HG03565 (cell line): Measurements from ENCODE around the gene PGS1.
"Not testable (repeated sequence)": the region's sequence is repeated elsewhere in the genome, so short reads cannot be mapped to it uniquely, and the experiment has no call there.

Source experiments
- ATAC-seq: cut with Tn5 transposase; IDR thresholded peaks from one replicate; pipeline ENCODE4 v1.9.1; 2021; ENCODE audit warnings: mild to moderate bottlenecking, moderate library complexity; ENCODE audit not compliant: unreplicated experiment

Gene PGS1

DNA sequence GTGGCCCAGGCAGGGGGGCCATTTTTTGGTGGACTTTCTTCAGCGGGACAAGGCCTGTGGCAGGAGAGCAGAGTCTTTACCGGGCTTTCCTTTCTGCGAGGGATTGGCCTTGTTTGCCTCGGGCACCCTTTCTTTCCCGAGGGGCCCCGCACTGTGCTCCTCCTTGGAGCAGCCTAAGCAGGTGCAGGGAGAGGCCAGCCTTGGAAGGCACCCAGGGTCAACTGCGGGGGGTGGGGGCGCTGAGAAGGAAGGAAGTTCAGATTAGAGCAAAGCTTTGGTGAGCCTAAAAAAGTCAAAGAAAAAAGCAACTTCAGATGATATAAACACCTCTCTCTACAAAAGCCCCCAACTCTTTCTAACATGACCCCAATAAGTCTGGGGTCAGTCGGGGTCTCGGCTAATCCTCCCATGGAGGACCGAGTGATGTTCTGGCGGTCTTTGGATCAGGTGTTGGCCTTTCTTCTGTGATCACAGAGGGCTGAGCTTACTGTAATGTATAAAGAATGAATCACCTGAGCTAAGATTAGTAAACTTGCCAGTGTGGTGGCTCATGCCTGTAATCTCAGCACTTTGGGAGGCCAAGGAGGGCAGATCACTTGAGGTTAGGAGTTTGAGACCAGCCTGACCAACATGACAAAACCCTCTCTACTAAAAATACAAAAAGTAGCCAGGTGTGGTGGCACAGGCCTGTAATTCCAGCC is 63.0 kb downstream of the PGS1 start:
- no peak for ATAC-seq

DNA sequence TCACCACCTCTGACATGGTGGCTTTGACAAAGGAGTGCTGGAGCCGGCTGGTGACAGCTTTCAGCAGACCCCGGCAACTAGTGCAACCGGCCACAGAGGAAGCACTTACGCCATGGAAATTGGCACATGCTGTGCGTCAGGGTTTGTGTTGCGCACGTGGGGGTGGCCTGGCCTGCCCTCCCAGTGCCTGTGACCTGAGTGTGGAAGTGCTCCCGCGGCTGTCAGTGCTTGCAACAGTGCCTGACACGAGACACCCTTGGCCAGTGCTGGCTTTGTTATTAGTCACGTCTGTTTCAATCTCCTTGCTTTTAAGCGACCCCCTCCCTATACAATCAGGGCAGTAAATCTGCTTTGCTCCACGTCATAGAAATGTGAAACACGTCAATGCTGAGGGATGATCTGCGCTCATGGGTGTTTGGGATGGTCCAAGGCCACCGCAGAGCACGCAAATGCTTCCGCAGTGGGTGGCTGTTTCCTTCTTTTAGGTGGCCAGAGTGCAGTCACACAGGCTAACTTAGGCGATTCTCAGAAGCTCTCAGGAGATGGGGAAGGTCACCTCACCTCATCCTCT is 64.3 kb downstream of the PGS1 start:
- no peak for ATAC-seq

DNA sequence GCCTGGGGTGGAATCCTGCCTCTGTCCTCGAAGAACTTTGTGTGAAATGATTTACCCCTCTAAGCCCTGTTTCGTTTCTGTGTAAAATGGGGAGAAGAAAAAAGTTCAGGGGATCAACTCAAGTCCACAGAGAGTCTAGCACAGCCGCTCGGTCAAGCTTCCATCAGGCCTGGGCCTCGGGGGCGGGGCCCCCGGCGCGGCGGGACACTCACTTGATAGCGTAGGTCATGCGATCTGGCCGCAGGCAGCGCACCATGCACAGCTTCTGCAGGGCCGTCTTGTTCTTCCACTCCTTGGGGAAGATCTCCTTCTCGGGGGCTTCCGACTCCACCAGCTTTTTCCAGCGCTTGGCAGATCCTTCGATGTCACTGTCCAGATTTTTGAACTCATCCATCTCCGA is 65.9 kb downstream of the PGS1 start:
- no peak for ATAC-seq

DNA sequence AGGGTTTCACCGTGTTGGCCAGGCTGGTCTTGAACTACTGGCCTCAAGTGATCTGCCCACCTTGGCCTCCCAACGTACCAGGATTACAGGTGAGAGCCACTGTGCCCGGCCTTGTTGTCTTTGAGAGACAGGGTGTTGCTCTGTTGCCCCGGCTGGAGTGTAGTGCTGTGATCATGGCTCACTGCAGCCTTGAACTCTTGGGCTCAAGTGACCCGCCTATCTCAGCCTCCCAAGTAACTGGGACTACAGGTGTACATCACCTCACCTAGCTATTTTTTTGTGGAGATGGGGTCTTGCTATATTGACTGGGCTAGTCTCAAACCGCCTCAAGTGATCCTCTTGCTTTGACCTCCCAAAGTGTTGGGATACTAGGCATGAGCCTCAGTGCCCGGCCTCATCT is 68.4 kb downstream of the PGS1 start:
- ATAC-seq, result no peak

DNA sequence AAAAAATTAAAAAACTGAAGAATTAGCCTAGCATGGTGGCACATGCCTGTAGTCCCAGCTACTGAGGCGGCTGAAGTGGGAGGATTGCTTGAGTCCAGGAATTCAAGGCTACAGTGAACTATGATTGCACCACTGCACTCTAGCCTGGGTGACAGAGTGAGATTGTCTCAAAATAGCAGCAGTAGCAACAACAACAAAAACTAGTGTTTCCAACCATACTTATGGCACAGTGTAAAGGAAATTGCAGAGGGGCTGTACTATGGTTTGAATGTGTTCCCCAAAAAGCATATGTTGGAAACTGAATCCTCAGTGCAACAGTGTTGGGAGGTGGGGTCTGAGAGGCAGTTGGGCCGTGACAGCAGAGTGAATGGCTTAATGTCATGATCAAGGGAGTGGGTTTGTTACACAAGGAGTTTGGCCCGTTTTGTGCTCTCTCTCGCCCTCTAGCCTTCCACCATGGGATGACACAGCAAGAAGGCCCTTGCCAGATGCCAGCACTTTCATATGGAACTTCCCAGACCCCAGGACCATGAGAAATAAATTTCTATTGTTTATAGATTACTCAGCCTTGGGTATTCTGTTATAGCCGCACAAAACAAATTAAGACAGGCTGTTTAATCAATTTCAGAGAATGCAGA is 70.0 kb downstream of the PGS1 start:
- no peak for ATAC-seq

DNA sequence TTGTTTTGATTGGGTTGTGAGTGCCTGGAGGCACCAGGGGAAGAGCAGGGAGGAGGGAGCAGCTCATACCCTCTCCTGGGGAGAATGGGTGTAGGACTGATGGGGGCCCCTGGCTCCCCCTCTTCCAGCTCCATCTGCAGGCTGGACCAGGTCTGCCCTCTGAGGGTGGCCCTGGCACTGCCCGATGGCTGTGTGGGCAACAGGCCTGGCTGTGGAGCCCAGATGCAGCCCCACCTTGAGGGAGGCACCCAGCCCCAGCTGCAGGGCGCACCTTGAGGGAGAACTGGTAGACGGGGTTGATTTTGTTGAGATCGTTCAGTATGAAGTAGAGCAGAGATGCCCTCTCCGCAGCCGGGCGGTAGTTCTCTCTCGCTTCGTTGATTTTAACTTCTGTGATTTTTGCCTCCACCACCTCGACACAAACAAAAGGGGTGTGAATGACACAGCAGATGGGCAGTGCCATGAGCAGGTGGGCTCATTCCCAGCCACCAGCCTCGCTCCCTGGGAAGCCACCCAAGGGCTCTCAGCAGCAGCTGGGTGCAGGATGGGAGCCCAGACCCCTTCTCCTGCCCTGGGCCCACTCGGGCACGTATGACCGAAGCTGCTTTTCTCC is 71.6 kb downstream of the PGS1 start:
- ATAC-seq, result no peak

DNA sequence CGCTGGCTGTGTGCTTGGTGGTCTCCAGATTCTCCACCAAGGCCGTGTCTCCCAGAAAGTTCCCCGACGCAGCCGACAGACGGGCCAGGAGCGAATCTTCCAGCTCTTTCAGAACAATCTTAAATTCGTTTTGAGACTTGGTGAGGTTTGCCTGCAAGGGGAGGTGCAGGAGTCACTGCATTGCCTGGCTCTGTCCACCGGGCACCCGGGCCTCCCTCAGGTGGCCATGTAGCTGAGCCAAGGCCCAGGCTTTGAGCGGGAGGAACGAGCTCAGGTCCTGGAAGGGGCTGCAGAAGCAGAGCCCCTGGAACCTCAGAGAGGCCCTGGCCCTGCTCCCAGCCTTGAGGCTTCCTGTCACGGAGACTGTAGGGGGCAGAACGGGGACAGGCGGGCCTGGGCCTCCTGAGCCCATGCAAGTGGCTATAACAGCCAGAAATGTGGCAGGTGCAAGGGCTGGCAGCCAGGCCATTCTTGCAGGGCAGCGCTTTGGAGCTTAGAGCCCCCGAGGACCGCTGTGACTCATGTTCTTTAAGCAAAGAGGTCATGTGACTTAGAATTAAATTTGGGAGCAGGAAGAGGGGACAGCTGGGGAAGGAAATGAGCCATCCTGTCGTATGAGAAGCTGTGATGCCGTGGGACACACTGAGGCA is 72.4 kb downstream of the PGS1 start:
- ATAC-seq, result no peak

DNA sequence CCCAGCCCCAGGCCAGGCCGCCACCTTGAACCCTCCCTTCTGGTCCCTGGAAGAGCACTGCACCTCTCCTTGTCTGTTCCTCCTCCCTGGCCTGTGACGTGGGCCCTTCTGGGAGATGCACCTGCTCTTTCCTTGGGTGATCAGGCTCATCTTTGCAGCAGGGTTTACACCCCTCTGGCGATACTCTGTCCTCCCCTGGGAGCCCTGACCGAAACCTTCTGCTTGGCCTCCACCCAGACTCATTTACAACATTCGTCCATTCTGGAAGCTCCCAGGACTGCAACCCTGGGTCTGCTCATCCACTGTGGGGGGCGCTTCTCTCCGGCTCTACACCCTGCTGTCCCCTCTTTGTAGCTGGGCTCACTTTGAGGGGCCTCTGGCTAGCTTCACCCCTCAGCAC is 73.3 kb downstream of the PGS1 start:
- ATAC-seq, result no peak

DNA sequence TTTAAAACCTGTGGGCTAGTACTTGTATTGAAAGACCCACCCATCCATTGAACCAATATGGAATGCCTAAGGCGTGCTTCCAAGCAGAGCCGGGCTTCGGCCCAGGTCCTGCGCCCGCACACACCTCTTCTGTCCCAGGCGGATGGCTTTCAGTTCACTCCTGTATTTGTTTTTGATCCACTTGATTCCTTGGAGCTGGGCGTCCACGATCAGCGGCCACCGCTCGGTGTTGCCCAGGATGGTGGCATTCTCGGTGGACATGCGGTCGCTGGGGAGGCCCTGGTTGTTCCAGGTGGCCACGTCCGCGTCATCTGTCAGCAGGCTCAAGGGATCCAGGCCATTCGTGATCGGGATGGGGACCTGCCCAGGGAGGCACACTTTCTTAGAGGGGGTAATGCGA is 75.9 kb downstream of the PGS1 start:
- ATAC-seq, result no peak

DNA sequence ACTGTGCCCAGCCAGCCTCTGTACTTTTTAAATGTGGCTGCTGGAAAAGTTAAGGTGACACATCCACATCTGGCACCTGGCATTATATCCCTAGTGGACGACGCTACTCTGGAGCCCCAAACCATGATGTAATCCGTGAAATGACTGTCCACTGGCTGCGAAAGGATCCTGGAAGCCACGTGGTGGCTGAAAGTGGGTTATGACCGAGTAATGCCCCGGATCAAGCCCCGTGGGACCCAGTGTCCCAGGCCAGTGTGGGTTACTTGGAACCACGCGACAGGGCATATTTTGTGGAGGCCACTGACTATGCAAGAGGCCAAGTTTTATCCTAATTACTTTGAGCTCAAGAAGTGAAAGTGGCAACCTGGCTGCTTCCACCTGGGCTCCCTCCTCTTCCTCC is 79.6 kb downstream of the PGS1 start:
- no peak for ATAC-seq

DNA sequence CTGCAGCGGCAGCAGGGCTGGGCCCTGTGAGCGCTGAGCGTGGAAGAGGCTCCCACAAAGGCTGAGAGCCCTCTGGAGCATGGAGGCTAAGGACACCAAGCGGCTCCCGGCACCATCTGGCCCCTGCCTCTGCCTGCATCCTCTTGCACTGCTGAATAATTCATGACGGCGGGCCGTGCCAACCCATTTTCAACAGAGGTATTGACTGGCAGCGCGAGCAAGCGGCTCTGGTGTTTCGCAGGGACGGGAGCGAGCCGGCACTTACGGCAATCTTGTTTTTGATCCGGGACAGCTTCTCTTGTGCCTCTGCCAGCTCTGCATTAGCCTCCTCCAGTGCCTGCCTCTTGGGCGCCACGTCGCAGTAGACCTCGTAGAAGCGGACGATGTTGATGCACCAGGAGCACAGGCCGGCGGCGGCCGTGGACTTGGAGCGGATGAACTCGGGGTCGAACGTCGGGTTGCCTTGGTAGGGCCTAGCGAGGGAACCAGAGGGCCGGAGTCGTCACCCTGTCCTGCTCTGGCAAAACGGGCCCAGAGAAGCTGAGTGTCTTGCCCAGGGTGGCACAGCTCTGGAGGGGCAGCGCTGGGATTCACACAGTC is 80.4 kb downstream of the PGS1 start:
- ATAC-seq, result no peak

DNA sequence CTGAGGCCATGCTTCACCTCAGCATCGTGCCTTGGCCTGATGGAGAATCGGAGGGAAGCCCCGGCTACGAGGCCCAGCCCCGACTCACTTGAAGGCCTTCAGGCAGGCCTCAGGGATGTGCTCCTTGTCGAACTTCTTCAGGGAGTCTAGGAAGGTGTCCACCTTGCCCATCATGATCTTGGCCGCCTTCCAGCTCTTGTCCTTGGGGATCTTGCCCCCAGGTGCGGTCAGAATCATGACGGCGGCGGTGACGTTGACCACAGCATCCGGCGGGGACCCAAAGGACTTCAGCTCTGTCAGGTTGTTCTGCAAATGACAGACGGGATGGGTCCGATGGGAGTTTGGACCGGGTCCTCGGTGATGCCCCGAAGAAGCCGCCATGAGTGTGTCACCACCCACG is 81.2 kb downstream of the PGS1 start:
- ATAC-seq, result no peak

DNA sequence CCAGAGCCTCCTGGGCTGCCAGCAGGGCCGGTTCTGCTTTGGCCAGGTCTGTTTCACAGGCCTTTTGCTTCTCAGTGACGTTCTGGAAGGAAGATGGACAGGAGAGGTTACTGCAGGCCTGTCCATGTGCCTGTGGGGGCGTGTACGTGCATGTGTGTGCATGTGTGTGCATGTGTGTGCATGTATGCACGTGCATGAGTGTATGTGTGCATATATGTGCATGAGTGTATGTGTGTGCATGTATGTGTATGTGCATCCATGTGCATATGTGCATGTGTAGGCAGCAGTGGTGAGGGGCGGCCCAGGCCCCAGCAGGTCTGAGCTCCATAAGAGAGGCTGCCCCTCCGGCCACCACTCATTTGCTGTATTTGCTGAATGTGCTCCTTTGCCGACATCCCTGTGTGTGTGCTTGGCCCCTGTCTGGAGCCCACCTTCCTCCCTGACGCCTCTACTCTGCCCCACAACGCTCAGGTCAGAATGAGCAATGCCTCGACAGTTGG is 81.8 kb downstream of the PGS1 start:
- ATAC-seq, result no peak

DNA sequence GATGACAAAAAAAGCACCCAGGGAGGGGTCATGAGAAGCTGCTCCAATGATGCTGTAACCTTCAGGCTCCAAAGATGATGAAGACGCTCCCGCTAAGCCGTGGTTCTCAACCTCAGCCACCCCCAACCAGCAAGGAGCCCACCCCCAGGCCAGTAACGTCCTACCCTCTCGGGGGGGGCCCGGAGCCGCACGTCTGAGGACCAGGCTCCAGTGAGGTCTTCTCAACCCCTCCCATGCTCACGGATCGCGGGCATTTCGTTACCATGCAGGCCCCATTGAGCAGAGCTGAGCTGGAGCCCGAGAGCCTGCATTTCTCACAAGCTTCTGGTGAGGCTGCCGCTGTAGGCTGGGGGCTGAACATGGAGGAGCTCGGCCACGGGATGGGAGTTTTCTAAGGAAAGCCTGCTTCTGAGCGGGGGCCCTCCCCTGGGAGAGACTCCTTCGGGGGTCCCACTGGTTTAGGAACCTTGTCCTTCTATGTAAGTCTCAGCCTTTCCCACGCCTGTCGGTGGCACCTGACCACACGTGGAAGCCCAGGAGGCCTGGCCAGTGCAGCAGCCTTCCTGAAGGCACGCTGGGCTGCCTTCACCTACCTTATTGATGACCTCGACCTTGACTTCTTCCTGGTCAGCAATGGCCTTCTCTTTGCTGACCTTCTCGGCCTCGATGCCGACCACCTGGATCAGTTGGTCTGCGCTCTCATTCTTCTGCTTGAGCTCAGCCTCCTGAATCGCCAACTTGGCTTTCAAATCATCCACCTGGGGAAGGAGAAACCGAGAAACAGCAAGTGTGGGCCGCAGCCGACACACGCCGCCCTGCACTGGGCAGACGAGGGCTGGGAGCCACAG is 82.7 kb downstream of the PGS1 start:
- no peak for ATAC-seq

DNA sequence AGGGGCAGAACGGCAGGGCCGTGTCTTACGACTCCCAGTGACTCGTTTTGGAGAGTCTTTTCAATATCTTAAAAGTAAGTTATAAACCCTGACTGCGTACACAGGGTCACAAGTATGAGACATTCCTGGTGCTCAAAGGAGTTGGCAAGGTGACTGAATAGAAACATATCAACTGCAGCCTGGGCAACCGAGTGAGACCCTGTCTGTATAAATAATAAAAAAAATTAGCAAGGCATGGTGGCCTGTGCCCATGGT is 83.3 kb downstream of the PGS1 start:
- ATAC-seq, result no peak

DNA sequence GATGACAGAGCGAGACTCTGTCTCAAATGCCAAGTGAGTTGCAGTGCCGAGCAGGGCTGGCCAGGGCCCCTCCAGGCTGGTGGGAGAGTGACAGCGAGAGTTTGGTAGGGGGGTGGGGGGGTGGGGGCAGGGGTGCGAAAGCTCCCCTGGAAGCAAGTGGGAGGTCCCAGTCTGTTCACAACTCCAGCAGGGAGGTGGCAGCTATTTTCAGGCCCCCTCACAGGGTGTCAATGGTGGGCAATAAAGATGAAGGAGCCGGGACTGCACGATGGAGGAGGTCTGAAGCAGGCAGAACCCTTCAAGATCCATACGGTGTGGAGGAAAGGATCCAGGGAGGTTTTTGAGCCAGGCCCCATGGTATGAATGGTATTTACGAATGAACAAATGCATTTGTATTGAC is 83.7 kb downstream of the PGS1 start:
- no peak for ATAC-seq

DNA sequence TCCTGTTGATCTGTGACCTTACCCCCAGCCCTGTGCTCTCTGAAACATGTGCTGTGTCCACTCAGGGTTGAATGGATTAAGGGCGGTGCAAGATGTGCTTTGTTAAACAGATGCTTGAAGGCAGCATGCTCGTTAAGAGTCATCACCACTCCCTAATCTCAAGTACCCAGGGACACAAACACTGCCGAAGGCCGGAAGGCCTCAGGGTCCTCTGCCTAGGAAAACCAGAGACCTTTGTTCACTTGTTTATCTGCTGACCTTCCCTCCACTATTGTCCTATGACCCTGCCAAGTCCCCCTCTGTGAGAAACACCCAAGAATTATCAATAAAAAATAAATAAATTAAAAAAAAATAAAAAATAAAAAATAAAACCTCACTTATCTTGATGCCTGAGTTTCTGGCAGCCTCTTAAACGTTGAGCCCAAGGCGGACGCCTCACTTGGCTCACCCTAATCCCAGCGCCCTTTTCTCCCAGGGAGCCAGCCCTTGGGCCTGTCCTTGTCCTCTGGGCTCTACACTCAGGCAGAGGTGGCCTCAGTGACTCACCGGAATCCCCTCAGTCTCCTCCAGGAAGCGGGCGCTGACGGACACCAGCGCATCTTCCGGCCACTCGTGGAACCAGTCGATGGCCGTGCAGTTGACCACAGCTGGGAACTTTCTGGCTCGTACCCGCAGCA is 87.8 kb downstream of the PGS1 start:
- not testable (repeated sequence) for ATAC-seq

DNA sequence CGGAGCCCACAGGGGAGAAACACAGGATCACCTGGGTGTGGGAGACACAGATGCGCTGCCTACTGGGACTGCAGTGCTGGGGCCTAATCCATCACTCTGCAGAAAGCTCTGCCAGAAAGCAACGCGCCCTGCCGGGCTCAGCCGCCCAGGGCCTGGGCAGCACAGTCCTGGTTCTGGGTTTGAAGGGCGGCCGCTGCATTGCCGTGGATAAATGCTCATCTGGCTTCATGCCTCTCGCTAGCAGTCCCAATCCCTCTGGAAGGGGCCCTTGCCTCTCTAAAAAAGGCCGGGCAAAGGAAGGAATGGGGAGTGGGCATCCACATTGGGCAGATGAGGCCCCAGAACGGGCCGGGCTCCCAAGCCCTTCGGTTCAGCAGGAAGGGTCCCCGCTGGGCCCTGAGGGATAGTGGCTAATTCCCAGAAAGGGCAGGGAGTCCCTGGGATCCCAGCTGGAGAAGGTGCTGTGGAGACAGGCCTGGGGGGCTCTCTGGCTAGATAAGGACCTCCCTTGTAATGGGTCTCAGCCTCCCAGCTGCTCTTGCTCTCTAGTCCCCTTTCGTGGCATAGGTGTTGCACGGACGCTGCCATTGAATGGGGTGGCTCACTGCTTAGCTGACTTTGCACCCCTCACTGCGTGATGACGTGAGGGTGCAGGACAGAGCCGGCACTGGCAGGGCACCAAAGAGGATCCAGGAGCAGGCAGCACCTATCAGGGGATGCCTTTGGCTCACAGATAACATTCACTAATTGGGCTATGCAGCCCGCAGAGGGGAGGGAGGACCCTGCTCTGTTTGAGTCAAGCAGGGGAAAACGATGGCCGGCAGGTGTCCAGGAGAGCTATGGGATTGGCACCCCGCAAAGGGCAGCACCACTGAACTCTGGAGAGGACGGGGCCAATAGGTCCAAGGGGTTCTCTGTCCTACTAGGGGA is 88.6 kb downstream of the PGS1 start:
- ATAC-seq, result no peak

DNA sequence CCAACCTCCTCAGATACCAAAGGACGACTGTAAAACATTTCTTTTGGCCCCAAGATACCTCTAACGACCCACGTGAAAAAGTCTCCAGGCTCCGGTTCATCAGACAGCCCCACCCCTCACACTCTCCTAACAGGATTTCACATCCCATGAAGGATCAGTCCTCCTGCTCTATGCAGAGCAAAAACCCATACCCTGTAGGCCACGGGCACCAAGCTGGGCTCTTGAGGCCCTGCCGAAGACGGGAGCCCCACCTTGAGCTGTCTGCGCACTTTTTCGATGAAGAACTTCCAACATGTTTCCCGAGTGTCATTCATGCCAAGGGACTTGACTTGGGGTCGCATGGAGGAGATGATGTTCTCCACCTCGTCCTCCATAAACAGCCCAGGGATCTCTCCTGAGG is 89.9 kb downstream of the PGS1 start:
- ATAC-seq, result no peak
